Subcutaneous abdominal adipose tissue (tissue), 5 donors: ENCODE data around the gene GP1BB.

Experiments
- H3K27ac ChIP-seq: one replicate; pipeline ENCODE4 v1.7.0; 2013; ENCODE audit warnings: low read depth, mild to moderate bottlenecking, inconsistent platforms, low read length, moderate library complexity
- H3K27me3 ChIP-seq, 5 donors: one replicate each; pipeline ENCODE4 v1.7.0; 2013; ENCODE audit warnings: low read length in 5 of 5, inconsistent platforms in 1 of 5; ENCODE audit not compliant: control insufficient read depth in 5 of 5, insufficient read depth in 4 of 5
- H3K36me3 ChIP-seq, 5 donors: one replicate each; pipeline ENCODE4 v1.7.0; 2013; ENCODE audit warnings: low read length in 5 of 5; ENCODE audit not compliant: control insufficient read depth in 5 of 5, insufficient read depth in 5 of 5
- H3K4me1 ChIP-seq, 5 donors: one replicate each; pipeline ENCODE4 v1.7.0; 2013; ENCODE audit warnings: low read length in 5 of 5, mild to moderate bottlenecking in 3 of 5, moderate library complexity in 1 of 5; ENCODE audit not compliant: control insufficient read depth in 5 of 5, insufficient read depth in 5 of 5
- H3K4me3 ChIP-seq, 5 donors: one replicate each; pipeline ENCODE4 v1.7.0; 2013; ENCODE audit warnings: low read length in 5 of 5, low read depth in 1 of 5
- H3K9ac ChIP-seq, 5 donors: one replicate each; pipeline ENCODE4 v1.7.0; 2013; ENCODE audit warnings: low read length in 5 of 5, mild to moderate bottlenecking in 4 of 5, moderate library complexity in 3 of 5
- H3K9me3 ChIP-seq, 5 donors: one replicate each; pipeline ENCODE4 v1.7.0; 2013; ENCODE audit warnings: low read length in 5 of 5; ENCODE audit not compliant: control insufficient read depth in 5 of 5
- donor health status: healthy.
- donor health status: healthy.
- donor health status: healthy.
- donor health status: healthy.
- donor health status: healthy.

Gene GP1BB

GRCh38 chr22:19773470-19774040, 50.2 kb downstream of the GP1BB start:
- H3K9ac ChIP-seq: no peak overlapping the region
- no peaks in the 10 kb centered on the region for H3K36me3 ChIP-seq
- H3K9me3 ChIP-seq: no peaks in the 10 kb centered on the region
- H3K4me3 ChIP-seq: no peak overlapping the region
- peaks cover 0 to 31% (median 18%) of the 10 kb centered on the region in 5 donors for H3K4me1 ChIP-seq
- peaks cover 5 to 18% (median 10%) of the 10 kb centered on the region in 5 donors for H3K27me3 ChIP-seq
- no peak overlapping the region for H3K27ac ChIP-seq
